Hepatocyte (in vitro differentiated cells): ENCODE data around the gene SLC9A3.

Experiments used
- CTCF ChIP-seq: fragments of 200-600 bp; sonication (generic); IDR thresholded peaks from 2 replicates; pipeline ENCODE4 v1.5.1; 2016; ENCODE audit warnings: antibody characterized with exemption, mild to moderate bottlenecking; ENCODE audit not compliant: poor library complexity
- EZH2 ChIP-seq: fragments of 200-600 bp; sonication (generic); IDR thresholded peaks from 2 replicates; pipeline ENCODE4 v1.6.1; 2016; ENCODE audit warnings: antibody characterized with exemption, mild to moderate bottlenecking, borderline replicate concordance
- EZH2phosphoT487 ChIP-seq: fragments of 200-600 bp; sonication (generic); IDR thresholded peaks from one replicate; pipeline ENCODE4 v1.6.1; 2018; ENCODE audit warnings: antibody characterized with exemption, mild to moderate bottlenecking, low read depth, moderate library complexity; ENCODE audit not compliant: unreplicated experiment, severe bottlenecking

GRCh38 chr5:524973-525761 is 918 bp upstream of the SLC9A3 start:
- TF ChIP-seq CTCF (no peak), EZH2 (peak; percentile 37), EZH2phosphoT487 (no peak)
